Measurements from ENCODE around the gene TAGLN2.
A peak's percentile ranks its signal among the peaks of the same experiment; 100 is the strongest.

The TAGLN2 gene

DNA sequence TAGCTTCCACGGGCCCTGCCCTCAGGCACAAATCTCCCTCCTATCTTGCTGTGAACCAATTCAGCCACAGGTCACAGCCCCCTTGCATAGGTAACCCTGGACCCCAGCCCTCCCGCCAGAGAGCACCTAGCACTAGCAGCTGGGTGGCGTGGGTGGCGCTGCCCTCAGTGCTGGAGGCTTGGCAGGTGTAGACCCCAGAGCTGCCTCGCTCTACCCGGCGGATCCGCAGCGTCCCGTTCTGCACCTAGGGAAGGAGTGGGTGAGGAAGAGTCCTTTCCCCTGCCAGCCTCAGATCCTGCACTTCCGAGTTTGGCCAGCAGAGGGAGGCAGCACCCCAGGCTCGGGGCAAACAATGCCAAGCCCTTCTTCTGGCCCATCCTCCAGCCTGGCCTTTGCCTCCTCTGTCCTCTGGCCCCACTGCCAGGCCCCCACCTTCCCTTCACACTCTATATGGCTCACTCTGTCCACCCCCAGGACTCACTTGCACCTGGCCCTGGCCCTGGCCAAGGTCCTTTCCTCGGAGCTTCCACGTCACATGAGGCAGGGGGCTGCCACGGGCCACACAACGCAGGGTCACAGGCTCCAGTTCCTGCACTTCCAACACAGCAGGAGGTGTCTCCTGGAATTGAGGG lies 11.1 kb upstream of the TAGLN2 start:
- peak; percentile 64 to 78 for DNase-seq (ENCODE audit: low read depth in 1 of 2, low spot score in 1 of 2)

DNA sequence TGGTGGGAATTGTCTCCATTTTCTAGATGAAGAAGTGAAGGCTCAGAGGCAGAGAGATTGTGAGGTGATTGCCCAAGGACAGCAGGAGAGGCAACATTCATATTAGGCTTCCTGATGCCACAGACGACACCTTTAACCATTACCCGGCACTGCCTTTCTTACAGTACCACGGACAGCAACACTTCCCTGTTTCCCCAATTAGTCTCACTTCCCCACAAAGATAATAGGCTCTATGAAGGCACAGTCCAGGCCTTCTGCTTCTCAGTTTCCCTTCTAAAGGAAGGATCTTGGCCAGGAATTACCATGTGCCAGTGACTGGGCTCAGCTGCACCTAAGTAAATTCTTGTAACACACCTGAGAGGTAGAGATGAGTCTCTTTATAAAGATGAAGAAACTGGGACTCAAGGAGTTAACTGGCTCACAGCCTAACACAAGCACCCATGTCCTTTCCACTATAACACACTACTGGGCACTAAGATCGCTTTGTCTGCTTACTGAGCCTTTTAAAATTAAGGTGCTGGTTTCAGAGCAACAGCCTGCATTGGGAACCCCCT lies 10.5 kb upstream of the TAGLN2 start:
- DNase-seq (ENCODE audit: low read depth in 1 of 2, low spot score in 1 of 2), result no peak

DNA sequence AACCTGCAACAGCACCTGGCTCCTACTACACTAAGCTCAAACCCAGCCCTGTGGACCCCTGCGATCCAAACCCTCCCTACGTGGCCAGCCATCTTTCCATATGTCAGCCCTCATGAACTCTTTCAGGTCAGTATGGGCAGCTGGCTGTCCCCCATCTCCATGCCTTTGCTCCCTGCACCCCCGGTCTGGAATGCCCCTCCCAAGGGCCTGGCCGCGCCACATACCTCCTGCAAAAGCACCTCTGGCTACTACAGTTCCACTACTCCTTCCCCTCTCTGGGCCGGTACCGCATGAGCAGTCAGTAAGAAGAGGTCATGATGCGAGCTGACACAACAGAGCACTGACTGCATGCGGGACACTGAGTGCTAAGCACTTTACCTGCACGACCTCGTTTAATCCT lies 10.0 kb upstream of the TAGLN2 start:
- no peak for DNase-seq (ENCODE audit: low read depth in 1 of 2, low spot score in 1 of 2)

DNA sequence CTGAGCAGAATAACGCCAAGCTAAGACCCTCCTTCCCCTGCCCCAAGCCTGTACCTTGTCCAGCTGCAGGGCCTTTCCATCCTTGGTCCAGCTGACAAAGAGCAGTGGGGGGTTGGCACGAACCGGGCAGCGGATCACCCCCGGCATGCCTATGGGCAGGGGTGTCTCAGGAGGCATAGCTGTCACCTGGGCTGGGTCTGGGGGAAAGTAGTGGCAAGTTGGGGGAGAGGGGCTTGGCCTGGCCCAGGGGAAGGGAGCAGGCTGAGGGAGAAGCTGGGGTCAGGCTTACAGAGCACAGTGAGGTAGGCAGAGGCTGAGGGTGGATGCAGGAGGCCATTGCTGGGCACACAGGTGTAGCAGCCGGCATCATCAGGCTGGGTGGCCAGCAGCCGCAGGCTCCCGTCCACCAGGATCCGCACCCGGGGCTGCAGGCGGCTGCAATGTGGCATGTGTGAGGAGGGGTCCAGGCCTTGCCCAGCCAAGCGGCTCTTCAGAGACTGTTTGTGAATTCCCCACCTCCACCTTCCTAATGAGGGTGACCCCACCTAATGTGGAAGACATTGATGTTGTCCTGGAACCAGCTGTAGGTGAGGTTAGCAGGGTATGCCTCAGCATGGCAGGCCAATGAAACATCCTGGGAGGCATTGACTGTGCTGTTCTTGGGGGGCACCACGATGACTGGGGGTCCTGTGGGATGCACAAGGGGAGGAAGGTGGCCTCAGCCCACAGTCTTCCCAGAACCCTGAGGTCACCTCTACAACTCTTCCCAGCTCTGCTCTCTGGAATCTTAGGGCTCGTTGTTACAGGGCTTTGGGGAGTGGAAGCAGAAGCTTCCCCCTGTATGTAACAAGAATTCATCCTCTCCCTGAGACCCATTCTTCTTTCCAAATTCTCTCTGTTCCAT lies 9.1 kb upstream of the TAGLN2 start:
- DNase-seq (ENCODE audit: low read depth in 1 of 2, low spot score in 1 of 2), result no peak

DNA sequence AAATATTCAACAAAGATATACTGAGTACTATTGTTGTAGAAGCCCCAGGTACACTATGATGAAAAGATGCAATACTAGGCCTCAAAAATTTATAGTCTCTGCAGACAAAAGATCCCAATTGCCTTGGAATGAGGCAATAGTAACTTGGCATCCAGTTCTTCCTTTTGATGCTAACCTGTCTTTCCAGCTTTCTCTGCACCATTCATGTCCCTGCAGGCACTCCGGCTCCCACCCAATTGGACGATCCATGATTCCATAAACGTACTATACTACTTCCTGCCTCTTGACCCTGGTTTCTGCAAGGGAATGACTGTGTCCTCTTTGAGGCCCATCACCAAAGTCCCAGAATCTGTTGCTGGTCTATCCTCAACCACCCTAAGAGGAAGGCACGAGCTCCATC lies 8.0 kb upstream of the TAGLN2 start:
- no peak for DNase-seq (ENCODE audit: low read depth in 1 of 2, low spot score in 1 of 2)

DNA sequence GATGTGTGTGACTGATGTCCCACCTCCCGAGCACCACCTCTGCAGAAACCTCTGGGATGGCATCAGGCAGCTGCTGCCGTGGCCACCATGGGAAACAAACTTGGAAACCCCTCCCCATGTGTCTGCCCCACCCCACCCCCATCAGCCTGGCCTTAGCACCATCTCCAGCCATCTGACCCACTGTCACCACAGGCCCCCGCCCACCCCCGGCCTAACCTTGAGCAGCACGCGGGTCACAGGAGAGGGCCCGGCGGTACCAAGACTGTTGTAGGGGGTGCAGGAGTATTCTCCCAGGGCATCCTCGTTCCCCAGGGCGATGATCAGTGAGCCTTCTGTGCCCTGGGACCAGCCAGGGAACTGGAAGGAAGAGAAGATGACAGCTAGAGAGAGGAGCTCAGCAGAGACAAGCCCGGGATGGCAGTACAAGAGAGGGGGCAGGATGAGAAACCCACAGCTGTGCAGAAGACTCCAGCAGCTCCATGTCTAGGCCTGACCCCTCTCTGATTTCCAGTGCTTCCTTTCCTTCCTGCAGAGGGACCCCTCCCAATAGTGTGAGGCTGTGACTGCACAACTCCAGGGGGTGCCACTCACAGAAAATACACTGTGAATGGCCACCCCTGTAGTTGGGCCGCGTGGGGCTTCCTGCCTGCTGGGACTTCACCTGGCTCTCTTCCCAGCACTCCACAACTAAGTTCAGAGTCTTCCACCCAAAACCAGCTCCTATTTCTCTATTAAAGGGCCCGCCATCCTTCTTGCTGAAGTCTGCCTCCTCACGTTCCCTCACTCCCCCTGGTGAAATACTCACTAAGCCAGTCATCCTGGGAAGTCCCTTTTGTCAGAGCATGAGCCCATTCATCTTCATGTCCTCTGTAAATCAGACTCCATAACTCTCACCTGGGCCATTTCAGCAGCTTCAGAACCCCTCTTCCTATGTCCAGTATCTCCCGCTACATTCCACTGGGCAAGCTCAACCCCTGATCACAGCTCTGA lies 7.3 kb upstream of the TAGLN2 start:
- no peak for DNase-seq (ENCODE audit: low read depth in 1 of 2, low spot score in 1 of 2)

DNA sequence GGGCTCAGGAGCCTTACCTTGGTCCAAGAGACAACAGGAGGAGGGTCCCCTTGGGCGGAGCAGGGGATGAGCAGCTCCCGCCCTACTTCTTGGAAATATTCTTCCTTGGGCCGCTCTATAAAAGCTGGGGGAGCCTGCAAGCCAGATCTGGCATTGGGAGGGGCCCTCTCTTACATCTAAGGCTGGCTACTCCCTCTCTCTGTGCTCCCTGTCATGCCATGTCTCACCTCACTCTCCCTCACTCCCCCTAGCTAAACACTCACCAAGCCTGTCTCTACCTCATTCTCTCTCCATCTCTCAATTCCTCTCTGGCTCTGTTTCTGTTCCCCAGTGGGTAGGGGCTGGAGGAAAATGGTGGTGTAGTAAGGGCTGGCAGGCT lies 6.5 kb upstream of the TAGLN2 start:
- DNase-seq (ENCODE audit: low read depth in 1 of 2, low spot score in 1 of 2), result no peak

DNA sequence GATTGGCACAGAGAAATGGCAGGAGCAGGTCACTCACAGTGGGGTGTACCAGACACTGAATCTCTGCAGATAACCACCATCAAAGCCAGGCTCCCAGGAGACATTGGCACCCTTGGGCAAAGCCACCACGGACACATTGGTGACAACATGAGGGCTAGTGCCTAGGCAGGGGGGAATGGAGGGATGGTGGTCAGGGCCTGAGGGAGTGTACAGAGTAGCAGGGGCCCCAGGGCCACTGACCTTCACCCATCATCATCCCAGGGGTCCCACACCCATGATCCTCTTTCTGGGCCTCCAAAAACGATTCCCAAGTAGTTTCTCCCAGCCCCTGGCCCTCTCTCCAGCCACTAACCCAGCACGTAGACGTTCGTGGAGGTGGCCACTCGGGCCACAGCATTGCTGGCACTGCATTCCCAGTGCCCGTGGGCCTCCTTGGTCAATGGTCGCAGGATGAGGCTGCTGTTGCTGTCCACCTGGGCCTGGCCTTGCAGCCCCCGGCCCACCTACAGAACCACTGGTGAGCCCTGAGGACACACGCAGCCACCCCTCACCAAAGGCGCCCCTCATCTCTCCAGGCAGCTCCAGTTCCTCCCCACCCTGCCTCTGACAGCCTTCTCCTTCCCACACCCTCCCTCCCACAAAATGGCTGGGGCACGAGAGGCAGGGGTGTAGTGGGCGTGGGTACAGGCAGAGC lies 5.9 kb upstream of the TAGLN2 start:
- DNase-seq (ENCODE audit: low read depth in 1 of 2, low spot score in 1 of 2), result no peak

DNA sequence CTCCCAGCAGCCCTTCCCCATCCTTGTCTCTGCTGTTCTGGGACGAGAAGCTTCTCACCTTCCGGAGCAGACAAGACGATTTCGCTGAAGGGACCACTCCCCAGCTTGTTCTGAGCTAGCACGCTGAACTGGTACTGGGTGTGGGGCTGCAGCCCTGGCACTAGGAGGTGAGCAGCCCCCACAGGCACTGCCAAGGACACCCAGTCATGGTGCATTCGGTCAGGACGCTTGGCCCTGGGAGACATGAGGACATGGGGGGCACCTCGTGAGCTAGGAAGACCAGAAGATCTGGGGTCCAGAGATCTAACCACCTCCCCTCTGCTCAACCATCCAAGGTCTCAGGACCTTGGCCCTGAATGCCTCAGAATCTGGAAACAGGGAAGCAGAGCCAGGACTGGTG lies 5.3 kb upstream of the TAGLN2 start:
- no peak for DNase-seq (ENCODE audit: low read depth in 1 of 2, low spot score in 1 of 2)

DNA sequence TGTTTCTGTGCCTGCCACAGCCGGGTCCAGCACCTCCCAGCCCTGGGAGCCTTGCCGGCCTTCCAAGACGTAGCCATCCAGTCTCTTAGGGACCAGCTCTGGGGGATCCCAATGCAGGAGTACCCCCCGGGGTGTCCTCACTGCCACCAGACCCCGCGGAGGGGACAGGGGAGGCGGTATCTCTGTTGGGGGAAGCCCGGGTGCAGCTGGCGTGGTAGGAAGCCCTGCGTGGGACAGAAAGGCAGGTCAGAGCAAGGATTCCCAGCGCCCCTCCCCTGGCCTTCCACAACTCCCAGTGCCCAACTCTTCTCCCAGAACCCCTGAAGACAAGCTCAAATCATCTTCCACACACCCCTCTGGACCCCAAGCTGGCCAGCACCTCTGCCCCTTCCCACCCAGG lies 4.9 kb upstream of the TAGLN2 start:
- DNase-seq (ENCODE audit: low read depth in 1 of 2, low spot score in 1 of 2), result no peak

DNA sequence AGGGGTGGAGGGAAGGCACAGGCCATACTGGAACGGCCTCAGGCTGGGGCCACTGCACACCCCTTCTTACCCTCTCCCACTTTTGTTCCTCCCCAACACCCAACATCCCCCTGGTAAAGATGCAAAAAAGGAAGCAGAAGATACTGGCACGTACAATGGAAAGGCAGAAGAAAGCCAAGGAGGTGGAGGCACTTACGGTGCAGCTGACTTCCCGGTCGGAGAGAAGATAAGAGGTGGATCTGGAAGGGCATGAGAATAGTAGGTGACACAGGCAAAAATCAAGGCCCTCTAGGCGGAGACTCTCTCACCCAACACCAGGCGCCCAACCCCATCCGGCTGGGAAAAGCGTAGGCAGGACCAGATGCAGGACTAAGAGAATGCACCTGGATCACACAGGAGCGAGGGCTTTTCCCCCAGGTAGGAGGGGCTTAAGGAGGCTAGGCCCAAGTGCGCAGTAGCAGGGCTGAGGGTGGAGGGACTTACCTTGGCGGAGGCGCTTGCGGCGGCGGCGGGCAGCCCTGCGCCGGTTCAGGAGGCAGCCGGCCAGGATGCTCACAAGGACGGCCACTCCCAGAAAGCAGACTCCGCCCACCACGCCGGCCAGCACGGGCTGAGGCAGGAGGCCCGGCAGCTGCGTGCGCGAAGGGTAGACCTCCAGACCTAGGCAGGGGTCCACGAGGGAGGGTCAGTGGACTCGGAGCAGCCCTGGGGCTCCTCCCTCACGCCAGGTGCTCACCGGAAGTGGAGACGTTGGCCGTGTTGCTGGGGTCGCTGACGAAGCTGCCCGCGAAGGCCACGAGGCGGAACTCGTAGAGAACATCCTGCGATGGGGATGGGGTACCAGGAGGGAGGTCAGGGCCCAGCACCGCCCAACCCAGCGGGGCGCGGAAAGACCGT lies 4.1 kb upstream of the TAGLN2 start:
- no peak for DNase-seq (ENCODE audit: low read depth in 1 of 2, low spot score in 1 of 2)

DNA sequence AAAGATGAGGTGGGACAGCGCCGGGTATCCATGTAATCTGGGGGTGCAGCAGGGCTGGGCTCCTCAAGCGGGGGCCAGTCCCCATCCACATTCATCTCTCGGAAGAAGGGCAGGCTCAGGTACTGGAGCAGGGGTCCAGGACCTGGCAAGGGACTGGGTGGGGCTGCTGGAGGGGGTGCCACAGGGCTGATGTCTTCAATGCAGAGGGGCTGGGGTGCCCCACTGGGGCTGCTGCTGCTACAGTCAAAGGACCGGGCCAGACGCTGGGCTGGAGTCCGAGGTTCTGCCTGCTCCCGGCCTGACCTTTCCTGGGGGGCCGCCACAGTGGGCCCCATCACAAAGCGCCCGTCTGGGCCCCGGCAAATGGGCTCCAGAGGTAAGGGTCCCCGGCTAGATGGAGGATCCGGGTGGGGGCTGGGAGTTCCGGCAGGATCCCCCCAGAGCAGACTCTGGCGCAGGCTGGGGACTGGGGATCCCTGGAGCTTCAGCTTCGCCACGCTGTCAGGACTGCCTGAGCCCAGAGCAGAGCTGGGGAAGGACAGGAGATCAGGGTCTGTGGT lies 3.3 kb upstream of the TAGLN2 start:
- no peak for DNase-seq (ENCODE audit: low read depth in 1 of 2, low spot score in 1 of 2)

DNA sequence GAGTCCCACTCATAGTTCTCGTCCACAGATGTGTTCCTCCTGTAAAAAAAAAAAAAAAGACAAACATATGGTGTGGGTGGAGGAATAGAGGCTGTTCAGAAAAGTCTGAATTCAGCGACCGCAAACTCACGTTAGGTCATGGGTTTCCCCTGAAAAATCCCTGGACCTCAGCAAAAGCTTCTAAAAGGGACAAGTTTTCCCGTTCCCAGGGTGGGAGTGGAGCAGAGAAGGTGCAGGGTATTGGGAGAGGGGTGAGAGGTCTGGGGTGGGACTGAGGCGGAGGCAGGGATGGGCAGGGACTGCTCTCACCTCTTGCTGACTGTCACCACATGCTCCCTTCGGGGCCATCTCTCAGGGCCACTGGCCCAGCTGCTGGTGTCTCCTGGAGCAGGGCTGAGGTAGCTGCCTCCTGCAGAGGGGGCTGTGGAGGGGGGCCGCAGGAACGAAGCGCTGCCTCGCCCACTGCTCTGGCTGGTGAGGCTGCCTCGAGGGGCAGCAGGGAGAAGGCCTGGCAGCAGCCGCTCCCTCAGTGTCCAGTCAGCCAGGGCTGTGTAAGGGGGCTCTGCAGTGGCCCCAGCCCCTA lies 2.6 kb upstream of the TAGLN2 start:
- DNase-seq (ENCODE audit: low read depth in 1 of 2, low spot score in 1 of 2), result no peak

DNA sequence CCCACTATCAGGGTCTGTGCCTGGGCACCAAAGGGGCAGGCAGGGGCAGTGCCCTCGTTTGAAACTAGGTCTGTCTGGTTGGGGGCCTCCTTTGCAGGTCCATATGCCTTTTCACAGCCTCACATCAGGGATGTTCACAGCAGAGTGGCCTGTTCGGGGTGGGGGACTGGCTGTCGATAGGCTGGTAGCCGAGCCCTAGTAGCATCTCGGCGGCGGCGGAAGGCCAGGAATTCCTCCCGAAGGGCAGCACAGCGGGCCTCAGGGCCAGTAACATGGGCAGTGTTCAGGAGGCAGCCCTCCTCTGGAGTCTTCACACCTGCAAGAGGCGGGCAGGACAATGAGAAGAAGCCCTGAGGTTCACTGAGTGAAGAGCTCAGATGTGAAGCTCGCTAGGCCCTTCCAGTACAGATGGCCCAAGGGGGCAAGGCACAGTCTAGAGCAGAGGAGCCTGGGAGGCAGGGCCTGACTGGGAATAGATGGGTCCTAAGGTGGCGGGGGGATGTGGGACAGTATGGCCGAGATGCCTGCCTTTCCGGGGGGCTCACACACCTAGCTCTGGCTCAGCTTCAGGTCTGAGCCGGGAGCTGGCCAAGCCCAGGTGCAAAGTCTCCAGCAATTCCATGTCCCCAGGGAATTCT lies 2.0 kb upstream of the TAGLN2 start:
- DNase-seq (ENCODE audit: low read depth in 1 of 2, low spot score in 1 of 2), result no peak

DNA sequence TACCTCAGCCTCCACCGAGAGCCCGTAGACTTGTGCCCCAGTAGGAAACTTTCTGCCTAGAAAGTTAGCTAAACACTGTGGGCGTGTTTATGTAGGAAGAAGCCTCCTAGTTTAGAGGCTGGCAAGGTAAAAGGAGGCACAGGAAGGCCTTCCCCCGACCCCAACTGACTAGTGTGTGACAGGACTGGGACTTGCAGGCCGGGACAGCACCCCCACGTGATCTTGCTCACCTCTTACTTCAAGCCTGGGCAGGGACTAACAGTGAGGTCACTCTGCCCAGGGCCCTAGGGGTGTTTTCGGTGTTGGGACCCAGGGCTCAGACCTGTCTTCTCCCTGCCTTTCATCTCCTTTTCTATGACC lies 392 bp upstream of the TAGLN2 start:
- no peak for DNase-seq (ENCODE audit: low read depth in 1 of 2, low spot score in 1 of 2)

DNA sequence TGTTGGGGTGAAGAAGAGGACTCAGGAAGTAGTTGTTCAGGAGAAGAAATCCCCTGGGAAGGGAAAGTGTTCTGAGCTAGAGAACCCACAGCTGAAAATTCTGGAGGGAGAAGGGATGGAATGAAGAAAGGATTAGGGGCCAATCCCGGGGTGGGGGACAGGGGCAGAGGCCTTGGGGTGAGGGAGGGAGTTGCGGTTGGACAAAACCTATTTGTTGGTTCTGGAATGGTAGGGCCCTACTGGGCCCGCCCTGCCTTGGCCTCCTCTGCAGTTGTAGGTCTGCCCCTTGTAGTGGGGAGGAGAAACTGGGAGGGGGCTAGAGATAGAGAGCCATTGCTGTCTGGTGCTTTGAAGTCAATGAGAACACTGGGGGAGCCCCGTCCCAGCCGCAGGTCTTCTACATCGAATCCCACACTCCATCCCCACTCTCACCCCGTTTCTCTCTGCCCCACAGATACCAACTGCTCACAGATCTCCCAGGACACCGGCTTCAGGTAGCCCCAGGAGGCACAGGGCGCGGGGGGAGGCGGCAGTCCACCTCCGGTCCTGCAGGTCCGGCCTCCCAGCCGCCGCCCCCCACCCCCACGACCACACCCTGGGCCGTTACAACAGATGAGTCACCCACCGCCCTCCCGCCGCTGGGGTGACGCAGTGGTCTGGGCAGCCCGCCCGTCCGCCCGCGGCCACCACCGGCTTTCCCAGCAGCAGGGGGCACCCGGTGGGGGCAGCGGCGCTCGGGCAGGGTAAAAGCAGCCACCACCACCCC lies 1.1 kb downstream of the TAGLN2 start:
- DNase-seq (ENCODE audit: low read depth in 1 of 2, low spot score in 1 of 2), result peak; percentile 38 to 43

DNA sequence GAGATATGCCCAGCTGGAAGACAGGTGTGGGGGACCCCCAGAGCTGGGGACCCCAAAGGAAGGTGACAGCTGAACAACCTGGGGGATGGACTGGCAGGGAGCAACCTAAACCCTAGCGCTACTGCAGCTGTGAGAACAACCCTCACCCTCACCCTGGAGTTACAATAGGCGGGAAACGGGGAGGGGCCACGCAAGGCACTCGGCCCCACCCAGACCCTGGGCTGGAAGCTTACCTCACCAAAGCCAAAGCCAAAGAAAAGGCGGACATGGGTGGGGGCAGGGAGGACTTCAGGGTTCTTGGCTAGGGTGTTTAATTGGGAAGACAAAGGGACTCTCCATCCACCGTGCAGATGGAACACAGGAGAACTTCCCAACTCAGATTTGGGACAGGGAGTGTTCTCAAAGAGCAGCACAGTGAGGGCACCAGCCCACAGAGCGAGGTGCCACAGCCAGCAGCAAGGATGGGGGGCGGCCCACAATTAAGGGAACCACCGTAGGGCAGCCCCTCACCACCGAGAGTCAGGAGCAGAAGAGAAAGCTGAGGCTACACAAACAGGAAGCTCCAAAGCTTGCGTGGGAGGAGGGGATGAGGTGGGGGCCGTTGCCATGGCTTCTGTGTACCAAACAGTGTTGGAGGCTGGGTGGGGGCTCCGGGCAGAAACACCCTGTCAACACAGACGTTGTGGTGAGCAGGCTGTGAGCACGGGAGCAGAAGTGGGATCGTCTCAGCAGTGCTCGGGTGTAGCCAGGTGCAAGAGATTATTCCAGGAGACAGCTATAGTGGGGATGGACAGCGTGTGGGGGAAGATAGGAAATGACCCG lies 1.9 kb downstream of the TAGLN2 start:
- peak; percentile 42 to 76 for DNase-seq (ENCODE audit: low read depth in 1 of 2, low spot score in 1 of 2)
